IPS-20b (cell line): ENCODE results near the gene TWF1.
"Not testable (repeated sequence)": the region's sequence is repeated elsewhere in the genome, so short reads cannot be mapped to it uniquely, and the experiment has no call there.

Experiments used
- H3K27ac ChIP-seq: one replicate; pipeline ENCODE4 v1.5.1; 2013; ENCODE audit warnings: low read length
- H3K27me3 ChIP-seq: 2 replicates; pipeline ENCODE4 v1.6.1; 2013; ENCODE audit warnings: mild to moderate bottlenecking, low read length, inconsistent platforms; ENCODE audit not compliant: insufficient read depth
- H3K36me3 ChIP-seq: 2 replicates; pipeline ENCODE4 v1.6.1; 2013; ENCODE audit warnings: low read depth, mild to moderate bottlenecking, inconsistent platforms, low read length, moderate library complexity; ENCODE audit not compliant: insufficient read depth
- H3K4me1 ChIP-seq: 2 replicates; pipeline ENCODE4 v1.6.1; 2013; ENCODE audit warnings: mild to moderate bottlenecking, control low read depth, inconsistent platforms, low read length, moderate library complexity; ENCODE audit not compliant: insufficient read depth
- H3K4me3 ChIP-seq: 2 replicates; pipeline ENCODE4 v1.5.1; 2013; ENCODE audit warnings: mild to moderate bottlenecking, low read length, inconsistent platforms
- H3K9ac ChIP-seq: 2 replicates; pipeline ENCODE4 v1.6.1; 2013; ENCODE audit warnings: low read depth, mild to moderate bottlenecking, inconsistent platforms, low read length, moderate library complexity
- H3K9me3 ChIP-seq: 2 replicates; pipeline ENCODE4 v1.6.1; 2013; ENCODE audit warnings: mild to moderate bottlenecking, low read depth, low read length, inconsistent platforms; ENCODE audit not compliant: insufficient read depth

Gene TWF1

DNA sequence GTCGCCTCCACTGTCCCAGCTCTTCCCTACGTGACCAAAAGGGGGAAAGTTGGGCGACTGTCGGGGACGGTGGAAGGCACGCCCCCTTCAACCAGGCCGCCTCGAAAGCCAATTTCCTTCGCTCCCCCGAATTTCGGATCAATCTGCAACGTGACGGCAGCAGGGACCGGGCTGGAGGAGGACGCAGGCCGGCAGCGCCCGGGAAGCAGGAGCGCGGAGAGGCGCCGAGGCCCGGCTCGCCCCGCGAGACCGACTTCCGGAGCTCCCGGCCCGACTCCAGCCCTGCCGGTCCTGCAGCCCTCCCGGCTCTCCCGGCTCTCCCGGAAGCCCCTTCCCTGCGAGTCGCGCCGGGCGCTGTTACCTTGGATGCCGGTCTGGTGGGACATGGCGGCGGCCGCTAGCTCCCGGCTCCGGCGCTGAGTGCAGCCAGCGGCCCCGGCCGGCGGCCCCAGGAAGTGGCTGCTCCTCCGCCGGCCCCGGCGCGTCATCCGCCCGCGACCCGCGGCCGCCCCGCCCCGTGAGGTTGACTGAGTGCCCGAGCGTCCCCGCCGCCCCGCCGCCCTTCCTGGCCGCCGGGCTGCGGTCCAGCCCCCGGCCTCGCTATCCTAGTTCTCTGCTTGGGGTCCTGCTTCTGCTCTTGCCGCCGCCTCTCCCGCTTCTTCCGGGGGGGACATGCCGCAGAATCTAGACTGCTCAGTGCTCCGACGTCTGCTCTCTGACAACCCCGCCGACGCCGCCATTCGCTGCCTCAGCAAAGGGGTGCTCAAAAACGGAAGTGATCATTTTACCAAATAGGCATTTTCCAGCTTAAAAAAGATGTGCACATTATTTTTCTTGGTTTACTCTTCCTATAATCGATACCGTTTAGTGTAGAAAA lies at the start of gene TWF1:
TSS of gene TWF1 (minus strand) at position 458 of the 877 bp plus-strand sequence. CDS start at position 386, 72 bp downstream.
- Histone ChIP-seq H3K4me1 (peaks cover 7% of the 10 kb centered on the region; the same call in 1 of the 2 replicates), H3K9ac (peak within 1 kb of the TSS; percentile 89), H3K27me3 (no peaks in the 10 kb centered on the region), H3K36me3 (peaks cover 30% of the 10 kb centered on the region), H3K4me3 (peak within 1 kb of the TSS; percentile 99), H3K27ac (peak within 1 kb of the TSS; percentile 44), H3K9me3 (no peaks in the 10 kb centered on the region)

DNA sequence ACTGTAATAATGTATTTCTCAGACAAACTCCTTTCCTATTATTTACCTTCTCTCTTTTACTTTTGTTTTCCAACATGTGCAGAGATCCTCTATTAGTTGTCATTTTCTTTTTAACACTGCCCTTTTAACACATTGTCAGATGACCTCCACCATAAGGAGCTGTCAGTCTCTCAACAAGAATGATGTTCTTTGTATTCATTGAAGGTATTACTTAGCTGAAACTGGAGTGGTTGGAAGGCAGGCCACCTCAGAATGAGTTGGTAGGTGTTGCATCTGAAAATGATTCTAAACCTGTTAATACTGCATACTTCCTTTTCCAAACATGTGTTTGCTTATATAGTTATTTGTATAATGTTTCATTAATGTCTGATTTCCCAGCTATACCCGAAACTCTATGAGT lies 46.6 kb upstream of the TWF1 start:
- Histone ChIP-seq H3K27ac (no peak overlapping the region), H3K4me1 (no peaks in the 10 kb centered on the region), H3K36me3 (no peaks in the 10 kb centered on the region), H3K9ac (no peak overlapping the region), H3K9me3 (no peaks in the 10 kb centered on the region), H3K4me3 (no peak overlapping the region), H3K27me3 (no peaks in the 10 kb centered on the region)

DNA sequence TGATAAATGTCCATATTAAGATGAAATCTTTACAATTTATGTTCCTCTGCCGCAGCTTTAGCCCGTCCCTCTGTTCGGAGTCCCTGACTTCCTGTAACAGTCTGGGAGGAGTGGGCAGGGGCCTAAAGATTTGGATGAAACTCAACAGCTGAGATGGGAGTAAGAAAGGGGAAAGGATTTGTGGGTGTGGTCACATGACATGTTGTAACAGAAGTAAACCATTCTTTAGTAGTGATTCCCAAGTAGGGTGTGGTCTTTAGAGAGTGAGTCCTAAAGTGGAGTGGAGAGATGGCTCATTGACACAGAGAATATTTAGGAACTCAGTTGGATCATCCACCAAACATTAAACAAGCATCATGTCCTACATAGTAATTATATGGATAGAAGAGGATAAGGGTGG lies 42.7 kb upstream of the TWF1 start:
- Histone ChIP-seq H3K36me3 (no peaks in the 10 kb centered on the region), H3K4me3 (no peak overlapping the region), H3K27me3 (no peaks in the 10 kb centered on the region), H3K9me3 (0 out of 2 replicates have a peak, but pooled peaks cover 4% of the 10 kb centered on the region), H3K9ac (no peak overlapping the region), H3K4me1 (no peaks in the 10 kb centered on the region), H3K27ac (no peak overlapping the region)

DNA sequence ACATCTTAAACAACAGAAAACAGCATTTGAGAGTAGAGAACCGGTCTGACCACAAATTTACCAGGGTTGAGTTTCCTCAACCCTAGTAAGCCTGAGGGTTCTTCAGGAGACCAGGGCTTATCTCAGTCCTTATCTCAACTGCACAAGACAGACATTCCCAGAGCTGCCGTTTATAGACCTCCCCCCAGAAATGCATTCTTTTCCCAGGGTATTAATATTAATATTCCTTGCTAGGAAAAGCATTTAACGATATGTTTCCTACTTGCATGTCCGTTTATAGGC lies 42.0 kb upstream of the TWF1 start:
- Histone ChIP-seq H3K9me3 (0 out of 2 replicates have a peak, but pooled peaks cover 4% of the 10 kb centered on the region), H3K27me3 (no peaks in the 10 kb centered on the region), H3K4me1 (no peaks in the 10 kb centered on the region), H3K36me3 (no peaks in the 10 kb centered on the region), H3K27ac (no peak overlapping the region), H3K9ac (no peak overlapping the region), H3K4me3 (no peak overlapping the region)

DNA sequence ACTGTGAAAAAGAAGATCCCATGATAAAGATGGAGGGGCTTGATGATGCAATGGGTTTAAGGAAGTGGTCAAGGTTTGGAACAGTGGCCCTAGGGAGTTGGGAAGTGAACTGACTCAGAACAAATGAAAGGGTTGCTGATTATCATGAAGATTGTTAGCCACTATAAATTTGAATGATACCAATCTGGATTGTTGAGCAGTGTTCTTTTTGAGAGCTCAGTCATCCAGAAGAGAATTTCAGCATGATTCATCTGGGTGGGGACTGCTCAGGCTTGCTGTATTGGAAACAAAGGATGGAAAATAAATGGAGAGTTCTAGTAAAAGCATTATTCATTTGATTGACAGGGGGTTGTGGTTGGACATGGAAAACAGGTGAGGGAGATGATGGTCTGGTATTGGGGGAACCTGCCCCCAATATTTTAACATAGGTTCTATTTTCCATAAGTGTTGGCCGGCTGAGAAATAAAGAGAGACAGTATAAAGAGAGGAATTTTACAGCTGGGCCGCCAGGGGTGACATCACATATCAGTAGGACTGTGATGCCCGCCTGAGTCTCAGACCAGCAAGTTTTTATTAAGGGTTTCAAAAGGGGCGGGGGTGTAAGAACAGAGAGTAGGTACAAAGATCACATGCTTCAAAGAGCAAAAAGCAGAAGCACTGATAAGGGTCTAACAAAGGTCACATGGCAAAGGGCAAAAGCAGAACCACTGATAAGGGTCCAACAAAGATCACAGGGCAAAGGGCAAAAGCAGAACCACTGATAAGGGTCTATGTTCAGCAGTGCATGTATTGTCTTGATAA lies 41.5 kb upstream of the TWF1 start:
- not testable (repeated sequence) for H3K9me3 ChIP-seq, H3K4me3 ChIP-seq, H3K27me3 ChIP-seq, H3K27ac ChIP-seq, H3K36me3 ChIP-seq, H3K4me1 ChIP-seq, H3K9ac ChIP-seq

DNA sequence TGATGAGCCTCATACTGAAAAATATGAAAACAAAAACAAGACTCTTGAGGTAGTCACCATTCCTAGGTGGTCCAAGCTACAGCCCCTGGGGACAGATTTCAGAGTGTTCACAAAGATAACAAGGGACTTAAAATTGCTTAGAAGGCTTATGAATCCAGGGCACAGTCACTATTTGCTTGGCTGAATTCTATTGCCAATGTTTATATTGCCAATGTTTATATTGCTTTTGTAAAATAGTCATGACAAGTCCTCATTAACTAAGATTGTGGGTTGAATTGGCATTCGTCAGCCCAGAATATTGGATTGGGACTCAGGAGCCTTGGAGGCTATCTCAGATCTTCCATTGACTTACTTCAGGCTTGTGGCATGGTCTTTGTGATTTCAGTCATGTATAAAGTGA lies 36.1 kb upstream of the TWF1 start:
- Histone ChIP-seq H3K27me3 (peaks cover 4% of the 10 kb centered on the region; the same call in 1 of the 2 replicates), H3K9ac (no peak overlapping the region), H3K36me3 (no peaks in the 10 kb centered on the region), H3K4me3 (no peak overlapping the region), H3K27ac (no peak overlapping the region), H3K4me1 (no peaks in the 10 kb centered on the region), H3K9me3 (no peaks in the 10 kb centered on the region)

DNA sequence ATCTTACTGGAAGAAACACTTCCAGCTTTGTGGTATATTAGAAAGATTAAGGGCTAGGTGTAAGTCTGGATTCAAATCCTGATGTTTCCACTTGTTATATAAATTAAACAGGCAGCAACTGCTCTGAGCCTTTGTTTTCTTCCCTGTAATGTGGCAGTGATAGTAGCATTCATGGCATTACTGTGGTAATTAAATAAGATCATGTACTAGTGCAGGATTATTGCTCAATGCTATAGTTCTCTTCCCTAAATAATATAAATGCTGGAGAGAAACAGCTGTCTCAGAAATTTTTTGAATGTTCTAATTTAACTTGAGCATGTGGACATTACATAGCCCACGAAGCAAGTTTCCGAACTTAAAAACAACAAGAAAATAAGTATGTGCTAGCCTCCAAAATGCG lies 35.1 kb upstream of the TWF1 start:
- no peaks in the 10 kb centered on the region for H3K36me3 ChIP-seq
- H3K9me3 ChIP-seq: no peaks in the 10 kb centered on the region
- no peak overlapping the region for H3K27ac ChIP-seq
- H3K27me3 ChIP-seq: peaks cover 14% of the 10 kb centered on the region
- no peak overlapping the region for H3K4me3 ChIP-seq
- H3K4me1 ChIP-seq: no peaks in the 10 kb centered on the region
- H3K9ac ChIP-seq: no peak overlapping the region

DNA sequence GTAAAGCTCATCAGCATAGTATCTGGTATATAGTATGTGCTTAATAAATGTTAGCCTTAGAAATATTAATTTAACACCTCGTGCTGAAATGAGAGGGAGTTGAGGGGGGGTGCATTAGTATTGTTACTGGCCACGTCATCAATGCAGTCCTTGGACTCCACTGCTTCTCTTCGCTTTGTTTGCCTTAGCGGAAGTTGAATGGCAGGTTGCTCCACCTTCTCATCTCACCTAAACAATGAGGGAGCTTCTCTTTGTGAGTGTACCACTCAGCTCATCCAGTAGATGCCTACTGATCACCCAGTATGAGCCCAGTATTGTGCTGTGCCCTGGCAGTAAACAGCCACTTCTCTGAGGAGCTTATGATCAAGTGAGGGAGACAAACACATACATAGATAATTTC lies 34.2 kb upstream of the TWF1 start:
- no peak overlapping the region for H3K27ac ChIP-seq
- H3K9ac ChIP-seq: no peak overlapping the region
- H3K4me1 ChIP-seq: no peaks in the 10 kb centered on the region
- no peak overlapping the region for H3K4me3 ChIP-seq
- H3K27me3 ChIP-seq: peaks cover 23% of the 10 kb centered on the region
- no peaks in the 10 kb centered on the region for H3K9me3 ChIP-seq
- no peaks in the 10 kb centered on the region for H3K36me3 ChIP-seq

DNA sequence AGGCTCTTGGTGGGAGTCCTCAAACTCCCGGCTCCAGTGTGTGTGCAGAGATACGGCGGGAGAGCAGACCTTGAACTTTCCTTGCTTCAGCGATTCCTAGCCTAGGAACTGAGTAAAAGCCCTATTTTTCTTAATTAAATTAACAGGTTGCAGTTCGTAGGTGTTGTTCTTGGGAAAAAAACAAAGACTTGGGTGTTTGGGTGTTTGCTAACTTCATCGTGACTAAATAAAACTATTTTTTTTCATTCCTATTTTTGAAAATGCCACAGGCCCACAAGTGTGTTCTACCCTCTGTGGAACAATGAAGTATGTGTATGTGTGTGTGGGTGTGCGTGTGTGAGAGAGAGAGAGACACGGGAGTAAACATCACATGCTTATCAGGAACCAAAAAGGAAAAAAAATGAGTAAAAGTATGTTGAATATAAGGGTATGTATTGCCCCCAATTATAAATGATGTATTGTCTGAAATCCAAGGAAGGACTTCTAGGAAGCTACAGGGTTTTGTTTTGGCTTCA lies 30.4 kb upstream of the TWF1 start:
- H3K4me1 ChIP-seq: no peaks in the 10 kb centered on the region
- no peaks in the 10 kb centered on the region for H3K9me3 ChIP-seq
- H3K27ac ChIP-seq: no peak overlapping the region
- no peaks in the 10 kb centered on the region for H3K36me3 ChIP-seq
- peaks cover 46% of the 10 kb centered on the region for H3K27me3 ChIP-seq
- H3K9ac ChIP-seq: peak overlapping the region; percentile 60; the same call in 1 of the 2 replicates
- H3K4me3 ChIP-seq: peak overlapping the region; percentile 72

DNA sequence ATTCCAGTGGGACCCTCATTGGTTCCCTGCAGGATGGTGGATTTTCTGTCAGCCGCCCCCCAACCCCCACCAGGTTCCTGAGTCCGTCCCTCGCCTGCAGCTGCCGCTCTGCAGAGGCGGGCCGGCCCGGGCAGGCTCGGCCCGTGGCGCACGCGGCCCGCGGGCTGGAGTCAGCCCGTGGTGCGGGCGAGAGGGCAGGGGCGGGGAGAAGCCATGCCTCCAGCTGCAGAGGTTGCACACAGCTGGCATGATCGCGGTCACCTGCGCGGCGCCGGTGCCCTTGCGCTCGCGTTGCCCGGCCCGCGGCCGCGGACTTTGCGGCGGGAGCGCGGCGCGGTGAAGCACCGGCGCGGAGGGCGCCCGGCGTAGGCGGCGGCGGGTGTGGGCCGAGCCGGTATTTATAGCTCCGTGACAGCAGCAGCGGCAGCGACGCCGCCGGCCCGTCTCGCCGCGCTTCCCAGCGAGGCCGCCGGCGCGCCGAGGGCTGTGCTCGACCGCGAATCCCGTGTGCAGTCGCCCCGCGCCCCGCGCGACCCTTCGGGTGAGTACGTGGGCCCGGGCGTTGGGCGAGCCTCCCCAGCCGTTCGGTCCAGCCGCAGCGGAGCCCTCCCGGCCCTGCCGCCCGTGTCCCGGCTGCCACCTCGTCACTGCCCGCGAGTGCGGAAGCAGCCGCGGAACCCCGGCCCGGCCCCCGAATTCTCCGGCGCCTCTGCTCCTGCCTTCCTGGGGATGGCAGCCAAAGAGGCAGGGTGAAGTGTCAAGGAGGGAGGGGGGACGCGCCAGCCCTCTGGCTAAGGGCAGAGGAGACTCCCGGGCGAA lies 29.7 kb upstream of the TWF1 start, which contains the start of gene TMEM117:
TSS of gene TMEM117 (plus strand) at position 426 of the 819 bp plus-strand sequence.
- peak within 1 kb of the TSS; percentile 60; the same call in 1 of the 2 replicates for H3K9ac ChIP-seq
- no peak within 1 kb of the TSS for H3K27ac ChIP-seq
- H3K4me3 ChIP-seq: peak within 1 kb of the TSS; percentile 72
- no peaks in the 10 kb centered on the region for H3K9me3 ChIP-seq
- peaks cover 46% of the 10 kb centered on the region for H3K27me3 ChIP-seq
- H3K4me1 ChIP-seq: no peaks in the 10 kb centered on the region
- H3K36me3 ChIP-seq: no peaks in the 10 kb centered on the region

DNA sequence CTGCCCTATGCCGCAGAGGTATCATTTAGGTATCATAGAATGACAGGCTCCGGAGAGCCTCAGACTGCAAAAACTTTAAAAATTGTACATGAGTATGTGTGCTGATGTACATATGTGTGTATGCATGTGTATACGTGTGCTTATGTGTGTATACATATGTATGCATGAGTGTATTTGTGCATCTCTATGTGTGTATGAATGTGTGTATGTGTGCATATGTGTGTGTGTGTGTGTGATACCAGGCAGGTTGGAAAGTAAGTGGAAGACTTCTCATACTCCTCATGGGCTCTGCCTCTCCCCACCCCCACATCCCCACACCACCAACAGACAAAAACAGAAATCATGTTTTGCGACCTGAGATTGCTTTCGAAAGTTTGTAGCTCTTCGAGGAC lies 29.1 kb upstream of the TWF1 start:
- peak overlapping the region; percentile 72 for H3K4me3 ChIP-seq
- peak overlapping the region; percentile 60; the same call in 1 of the 2 replicates for H3K9ac ChIP-seq
- H3K27me3 ChIP-seq: peaks cover 46% of the 10 kb centered on the region
- no peaks in the 10 kb centered on the region for H3K4me1 ChIP-seq
- no peaks in the 10 kb centered on the region for H3K9me3 ChIP-seq
- no peak overlapping the region for H3K27ac ChIP-seq
- no peaks in the 10 kb centered on the region for H3K36me3 ChIP-seq
